Measurements from ENCODE around the gene SLC5A10.

SLC5A10 gene

GRCh38 chr17:18956581-18956980 lies 4.6 kb downstream of the SLC5A10 start:
- WGBS, 2 experiments: 86 to 92% methylated on average over 3 of the region's 3 CpGs
- Histone ChIP-seq H3K27me3 (ENCODE audit: control insufficient read depth, insufficient read depth, low read length, poor library complexity, severe bottlenecking) (no peaks in the 10 kb centered on the region), H3K4me3 (ENCODE audit: insufficient read depth, low read depth, low read length) (no peak overlapping the region), H3K9me3 (ENCODE audit: control insufficient read depth, low read length) (no peaks in the 10 kb centered on the region), H3K36me3 (ENCODE audit: control insufficient read depth, insufficient read depth, low read length) (no peaks in the 10 kb centered on the region), H3K27ac (ENCODE audit: insufficient read depth, low read depth, low read length, poor library complexity, severe bottlenecking) (no peak overlapping the region), H3K4me1 (ENCODE audit: control insufficient read depth, insufficient read depth, low read length) (peaks cover 7% of the 10 kb centered on the region)

GRCh38 chr17:18957831-18958230 lies 5.9 kb downstream of the SLC5A10 start:
- H3K27ac ChIP-seq (ENCODE audit: insufficient read depth, low read depth, low read length, poor library complexity, severe bottlenecking): no peak overlapping the region
- 89 to 93% methylated on average over 4 of the region's 4 CpGs for WGBS, 2 experiments
- H3K4me3 ChIP-seq (ENCODE audit: insufficient read depth, low read depth, low read length): no peak overlapping the region
- H3K36me3 ChIP-seq (ENCODE audit: control insufficient read depth, insufficient read depth, low read length): no peaks in the 10 kb centered on the region
- H3K27me3 ChIP-seq (ENCODE audit: control insufficient read depth, insufficient read depth, low read length, poor library complexity, severe bottlenecking): no peaks in the 10 kb centered on the region
- H3K4me1 ChIP-seq (ENCODE audit: control insufficient read depth, insufficient read depth, low read length): peaks cover 12% of the 10 kb centered on the region
- H3K9me3 ChIP-seq (ENCODE audit: control insufficient read depth, low read length): no peaks in the 10 kb centered on the region

GRCh38 chr17:18958611-18959010 lies 6.6 kb downstream of the SLC5A10 start:
- H3K9me3 ChIP-seq (ENCODE audit: control insufficient read depth, low read length): no peaks in the 10 kb centered on the region
- no peaks in the 10 kb centered on the region for H3K36me3 ChIP-seq (ENCODE audit: control insufficient read depth, insufficient read depth, low read length)
- H3K27me3 ChIP-seq (ENCODE audit: control insufficient read depth, insufficient read depth, low read length, poor library complexity, severe bottlenecking): no peaks in the 10 kb centered on the region
- H3K4me1 ChIP-seq (ENCODE audit: control insufficient read depth, insufficient read depth, low read length): peaks cover 12% of the 10 kb centered on the region
- H3K4me3 ChIP-seq (ENCODE audit: insufficient read depth, low read depth, low read length): no peak overlapping the region
- 91 to 92% methylated on average over 11 of the region's 11 CpGs for WGBS, 2 experiments
- H3K27ac ChIP-seq (ENCODE audit: insufficient read depth, low read depth, low read length, poor library complexity, severe bottlenecking): no peak overlapping the region

GRCh38 chr17:18959071-18959844 lies 7.3 kb downstream of the SLC5A10 start:
- Histone ChIP-seq H3K27ac (ENCODE audit: insufficient read depth, low read depth, low read length, poor library complexity, severe bottlenecking) (no peak overlapping the region), H3K4me1 (ENCODE audit: control insufficient read depth, insufficient read depth, low read length) (peaks cover 12% of the 10 kb centered on the region), H3K4me3 (ENCODE audit: insufficient read depth, low read depth, low read length) (no peak overlapping the region), H3K36me3 (ENCODE audit: control insufficient read depth, insufficient read depth, low read length) (no peaks in the 10 kb centered on the region), H3K9me3 (ENCODE audit: control insufficient read depth, low read length) (no peaks in the 10 kb centered on the region), H3K27me3 (ENCODE audit: control insufficient read depth, insufficient read depth, low read length, poor library complexity, severe bottlenecking) (no peaks in the 10 kb centered on the region)
- 88 to 91% methylated on average over 22 of the region's 22 CpGs for WGBS, 2 experiments

GRCh38 chr17:18959845-18960240 lies 7.9 kb downstream of the SLC5A10 start:
- H3K27me3 ChIP-seq (ENCODE audit: control insufficient read depth, insufficient read depth, low read length, poor library complexity, severe bottlenecking): no peaks in the 10 kb centered on the region
- peaks cover 12% of the 10 kb centered on the region for H3K4me1 ChIP-seq (ENCODE audit: control insufficient read depth, insufficient read depth, low read length)
- 92 to 95% methylated on average over 5 of the region's 5 CpGs for WGBS, 2 experiments
- H3K36me3 ChIP-seq (ENCODE audit: control insufficient read depth, insufficient read depth, low read length): no peaks in the 10 kb centered on the region
- H3K27ac ChIP-seq (ENCODE audit: insufficient read depth, low read depth, low read length, poor library complexity, severe bottlenecking): no peak overlapping the region
- H3K9me3 ChIP-seq (ENCODE audit: control insufficient read depth, low read length): no peaks in the 10 kb centered on the region
- H3K4me3 ChIP-seq (ENCODE audit: insufficient read depth, low read depth, low read length): no peak overlapping the region

GRCh38 chr17:18960241-18960665 lies 8.3 kb downstream of the SLC5A10 start:
- H3K4me3 ChIP-seq (ENCODE audit: insufficient read depth, low read depth, low read length): no peak overlapping the region
- peaks cover 12% of the 10 kb centered on the region for H3K4me1 ChIP-seq (ENCODE audit: control insufficient read depth, insufficient read depth, low read length)
- H3K27me3 ChIP-seq (ENCODE audit: control insufficient read depth, insufficient read depth, low read length, poor library complexity, severe bottlenecking): no peaks in the 10 kb centered on the region
- H3K36me3 ChIP-seq (ENCODE audit: control insufficient read depth, insufficient read depth, low read length): no peaks in the 10 kb centered on the region
- no peak overlapping the region for H3K27ac ChIP-seq (ENCODE audit: insufficient read depth, low read depth, low read length, poor library complexity, severe bottlenecking)
- H3K9me3 ChIP-seq (ENCODE audit: control insufficient read depth, low read length): no peaks in the 10 kb centered on the region
- 90 to 93% methylated on average over 15 of the region's 15 CpGs for WGBS, 2 experiments

- 38% methylated on average over 17 of the region's 17 CpGs for WGBS, 2 experiments
- Histone ChIP-seq H3K27me3 (ENCODE audit: control insufficient read depth, insufficient read depth, low read length, poor library complexity, severe bottlenecking) (no peaks in the 10 kb centered on the region), H3K9me3 (ENCODE audit: control insufficient read depth, low read length) (no peaks in the 10 kb centered on the region), H3K4me3 (ENCODE audit: insufficient read depth, low read depth, low read length) (no peak overlapping the region), H3K27ac (ENCODE audit: insufficient read depth, low read depth, low read length, poor library complexity, severe bottlenecking) (no peak overlapping the region), H3K36me3 (ENCODE audit: control insufficient read depth, insufficient read depth, low read length) (no peaks in the 10 kb centered on the region), H3K4me1 (ENCODE audit: control insufficient read depth, insufficient read depth, low read length) (peaks cover 12% of the 10 kb centered on the region)
These were observed 9.0 kb downstream of the SLC5A10 start for GRCh38 chr17:18960803-18961511.

- 85 to 87% methylated on average over 16 of the region's 16 CpGs for WGBS, 2 experiments
- H3K27ac ChIP-seq (ENCODE audit: insufficient read depth, low read depth, low read length, poor library complexity, severe bottlenecking): no peak overlapping the region
These were observed 9.9 kb downstream of the SLC5A10 start for GRCh38 chr17:18961634-18962493.

GRCh38 chr17:18962494-18962815 lies 10.5 kb downstream of the SLC5A10 start:
- H3K36me3 ChIP-seq (ENCODE audit: control insufficient read depth, insufficient read depth, low read length): no peaks in the 10 kb centered on the region
- no peaks in the 10 kb centered on the region for H3K27me3 ChIP-seq (ENCODE audit: control insufficient read depth, insufficient read depth, low read length, poor library complexity, severe bottlenecking)
- H3K27ac ChIP-seq (ENCODE audit: insufficient read depth, low read depth, low read length, poor library complexity, severe bottlenecking): no peak overlapping the region
- no peaks in the 10 kb centered on the region for H3K9me3 ChIP-seq (ENCODE audit: control insufficient read depth, low read length)
- H3K4me3 ChIP-seq (ENCODE audit: insufficient read depth, low read depth, low read length): no peak overlapping the region
- peaks cover 21% of the 10 kb centered on the region for H3K4me1 ChIP-seq (ENCODE audit: control insufficient read depth, insufficient read depth, low read length)
- 87 to 88% methylated on average over 6 of the region's 6 CpGs for whole genome bisulfite sequencing, 2 experiments

More at GRCh38 chr17:18961634-18962493, 9.9 kb downstream of the SLC5A10 start:
- no peak overlapping the region for H3K4me3 ChIP-seq (ENCODE audit: insufficient read depth, low read depth, low read length)
- peaks cover 15% of the 10 kb centered on the region for H3K4me1 ChIP-seq (ENCODE audit: control insufficient read depth, insufficient read depth, low read length)
- no peaks in the 10 kb centered on the region for H3K36me3 ChIP-seq (ENCODE audit: control insufficient read depth, insufficient read depth, low read length)
- no peaks in the 10 kb centered on the region for H3K9me3 ChIP-seq (ENCODE audit: control insufficient read depth, low read length)
- H3K27me3 ChIP-seq (ENCODE audit: control insufficient read depth, insufficient read depth, low read length, poor library complexity, severe bottlenecking): no peaks in the 10 kb centered on the region
